ES-I3 (cell line): Measurements from ENCODE around the gene NCOR2.
"Not testable (repeated sequence)": the region's sequence is repeated elsewhere in the genome, so short reads cannot be mapped to it uniquely, and the experiment has no call there.

Experiments used
- H3K36me3 ChIP-seq: 2 replicates; pipeline ENCODE4 v1.6.1; 2013; ENCODE audit warnings: mild to moderate bottlenecking, low read length, control low read depth, moderate library complexity; ENCODE audit not compliant: insufficient read depth
- H3K4me1 ChIP-seq: 2 replicates; pipeline ENCODE4 v1.6.1; 2013; ENCODE audit warnings: mild to moderate bottlenecking, control low read depth, low read length; ENCODE audit not compliant: insufficient read depth
- H3K9ac ChIP-seq: 2 replicates; pipeline ENCODE4 v1.6.1; 2013; ENCODE audit warnings: low read depth, mild to moderate bottlenecking, low read length, moderate library complexity
- H3K9me3 ChIP-seq: 2 replicates; pipeline ENCODE4 v1.6.1; 2013; ENCODE audit warnings: mild to moderate bottlenecking, low read length, moderate library complexity; ENCODE audit not compliant: control insufficient read depth, insufficient read depth

The NCOR2 gene

GRCh38 chr12:124592050-124592449 lies 24.6 kb upstream of the NCOR2 start:
- H3K9ac ChIP-seq, result no peak overlapping the region
- H3K36me3 ChIP-seq, result no peaks in the 10 kb centered on the region
- H3K9me3 ChIP-seq, result no peaks in the 10 kb centered on the region
- H3K4me1 ChIP-seq, result peaks cover 5% of the 10 kb centered on the region; the same call in 1 of the 2 replicates

GRCh38 chr12:124590447-124590846 lies 23.0 kb upstream of the NCOR2 start:
- Histone ChIP-seq H3K36me3 (no peaks in the 10 kb centered on the region), H3K9me3 (no peaks in the 10 kb centered on the region), H3K4me1 (peaks cover 5% of the 10 kb centered on the region; the same call in 1 of the 2 replicates), H3K9ac (no peak overlapping the region)

GRCh38 chr12:124588751-124589267 lies 21.4 kb upstream of the NCOR2 start:
- H3K9me3 ChIP-seq, result no peaks in the 10 kb centered on the region
- H3K9ac ChIP-seq, result no peak overlapping the region
- H3K4me1 ChIP-seq, result peaks cover 5% of the 10 kb centered on the region; the same call in 1 of the 2 replicates
- H3K36me3 ChIP-seq, result no peaks in the 10 kb centered on the region

GRCh38 chr12:124588018-124588634 lies 20.7 kb upstream of the NCOR2 start:
- Histone ChIP-seq H3K9me3 (no peaks in the 10 kb centered on the region), H3K9ac (no peak overlapping the region), H3K36me3 (no peaks in the 10 kb centered on the region), H3K4me1 (peaks cover 5% of the 10 kb centered on the region; the same call in 1 of the 2 replicates)

GRCh38 chr12:124586756-124587155 lies 19.3 kb upstream of the NCOR2 start:
- Histone ChIP-seq H3K9me3 (no peaks in the 10 kb centered on the region), H3K4me1 (peaks cover 11% of the 10 kb centered on the region; the same call in 1 of the 2 replicates), H3K9ac (no peak overlapping the region), H3K36me3 (no peaks in the 10 kb centered on the region)

- not testable (repeated sequence) for H3K9ac ChIP-seq, H3K9me3 ChIP-seq, H3K36me3 ChIP-seq
- peaks cover 11% of the 10 kb centered on the region; the same call in 1 of the 2 replicates for H3K4me1 ChIP-seq
These were observed 17.1 kb upstream of the NCOR2 start for GRCh38 chr12:124584494-124584893.

- Histone ChIP-seq H3K9ac (no peak overlapping the region), H3K9me3 (no peaks in the 10 kb centered on the region), H3K36me3 (no peaks in the 10 kb centered on the region), H3K4me1 (peaks cover 9% of the 10 kb centered on the region; the same call in 1 of the 2 replicates)
These were observed 16.4 kb upstream of the NCOR2 start for GRCh38 chr12:124583854-124584253.

- H3K9ac ChIP-seq, result no peak overlapping the region
- H3K36me3 ChIP-seq, result no peaks in the 10 kb centered on the region
These were observed 14.7 kb upstream of the NCOR2 start for GRCh38 chr12:124582108-124582424.

GRCh38 chr12:124581307-124582107 lies 14.1 kb upstream of the NCOR2 start:
- H3K9me3 ChIP-seq, result peaks cover 3% of the 10 kb centered on the region; the same call in 1 of the 2 replicates
- H3K36me3 ChIP-seq, result no peaks in the 10 kb centered on the region
- H3K9ac ChIP-seq, result no peak overlapping the region
- H3K4me1 ChIP-seq, result peaks cover 12% of the 10 kb centered on the region; the same call in 1 of the 2 replicates

More at GRCh38 chr12:124582108-124582424, 14.7 kb upstream of the NCOR2 start:
- Histone ChIP-seq H3K4me1 (peaks cover 12% of the 10 kb centered on the region; the same call in 1 of the 2 replicates), H3K9me3 (peaks cover under 1% of the 10 kb centered on the region; the same call in 1 of the 2 replicates)

GRCh38 chr12:124579921-124580517 lies 12.6 kb upstream of the NCOR2 start:
- Histone ChIP-seq H3K36me3 (no peaks in the 10 kb centered on the region), H3K9ac (no peak overlapping the region), H3K4me1 (peaks cover 12% of the 10 kb centered on the region; the same call in 1 of the 2 replicates), H3K9me3 (peaks cover 3% of the 10 kb centered on the region; the same call in 1 of the 2 replicates)

GRCh38 chr12:124578854-124579253 lies 11.4 kb upstream of the NCOR2 start:
- Histone ChIP-seq H3K9me3 (peaks cover 3% of the 10 kb centered on the region; the same call in 1 of the 2 replicates), H3K4me1 (peaks cover 13% of the 10 kb centered on the region), H3K9ac (no peak overlapping the region), H3K36me3 (no peaks in the 10 kb centered on the region)

GRCh38 chr12:124578445-124578844 lies 11.0 kb upstream of the NCOR2 start:
- Histone ChIP-seq H3K9ac (no peak overlapping the region), H3K4me1 (peaks cover 15% of the 10 kb centered on the region), H3K36me3 (no peaks in the 10 kb centered on the region), H3K9me3 (peaks cover 3% of the 10 kb centered on the region; the same call in 1 of the 2 replicates)

- Histone ChIP-seq H3K4me1 (peaks cover 15% of the 10 kb centered on the region), H3K9me3 (peaks cover 3% of the 10 kb centered on the region; the same call in 1 of the 2 replicates), H3K9ac (no peak overlapping the region), H3K36me3 (no peaks in the 10 kb centered on the region)
These were observed 10.6 kb upstream of the NCOR2 start for GRCh38 chr12:124577986-124578385.

GRCh38 chr12:124577374-124577773 lies 10.0 kb upstream of the NCOR2 start:
- H3K9ac ChIP-seq, result no peak overlapping the region
- H3K4me1 ChIP-seq, result peaks cover 15% of the 10 kb centered on the region
- peaks cover 3% of the 10 kb centered on the region; the same call in 1 of the 2 replicates for H3K9me3 ChIP-seq
- no peaks in the 10 kb centered on the region for H3K36me3 ChIP-seq
